A549 (cell line): ENCODE data around the gene NXF1.

Experiments
- CEBPB ChIP-seq, 2 experiments: fragments of >200 bp in 1 of 2; sonication (Bioruptor Twin) in 1 of 2; formaldehyde crosslinking in 1 of 2; IDR thresholded peaks; 2 replicates each; pipeline ENCODE4 v1.6.1; 2012 to 2016
- CHD2 ChIP-seq: fragments of 150-350 bp; IDR thresholded peaks from 2 replicates; pipeline ENCODE4 v1.6.1; 2014; ENCODE audit warnings: low read length; ENCODE audit not compliant: partially characterized antibody
- CHD4 ChIP-seq: fragments of 200-600 bp; sonication (generic); IDR thresholded peaks from 2 replicates; pipeline ENCODE4 v1.6.1; 2016; ENCODE audit warnings: antibody characterized with exemption, mild to moderate bottlenecking, borderline replicate concordance
- CTCF ChIP-seq: fragments of >200 bp; sonication (Bioruptor Twin); formaldehyde crosslinking; IDR thresholded peaks from 3 replicates; pipeline ENCODE4 v1.5.1; 2016
- HDAC2 ChIP-seq: fragments of 200-600 bp; sonication (generic); IDR thresholded peaks from 2 replicates; pipeline ENCODE4 v1.6.1; 2016
- NR3C1 ChIP-seq: fragments of >200 bp; sonication (Bioruptor Twin); formaldehyde crosslinking; IDR thresholded peaks from 3 replicates; pipeline ENCODE4 v1.6.1; 2017
- ZFP36 ChIP-seq: fragments of 450-650 bp; IDR thresholded peaks from 2 replicates; pipeline ENCODE4 v1.6.1; 2014; ENCODE audit warnings: borderline replicate concordance; ENCODE audit not compliant: partially characterized antibody
- TF ChIP-seq, protein P1 (sequence below): fragments of 150-350 bp; IDR thresholded peaks from 2 replicates; pipeline ENCODE4 v1.6.1; 2014; ENCODE audit warnings: low read depth, mild to moderate bottlenecking, low read length
- TF ChIP-seq, protein P2 (sequence below): fragments of 250-450 bp; sonication (Bioruptor Pico); IDR thresholded peaks from 2 replicates; pipeline ENCODE4 v1.5.0; 2021; ENCODE audit warnings: mild to moderate bottlenecking, moderate library complexity, borderline replicate concordance
- TF ChIP-seq, protein P3 (sequence below): fragments of 250-450 bp; sonication (Bioruptor Pico); IDR thresholded peaks from 2 replicates; pipeline ENCODE4 v1.5.0; 2020; ENCODE audit warnings: low read depth, mild to moderate bottlenecking, moderate library complexity

- no peak for TF ChIP-seq CEBPB (IDR thresholded peaks at IDR 0.05)
- no peak for TF ChIP-seq HDAC2
- TF ChIP-seq ZFP36 = no peak
- TF ChIP-seq, protein P1, sequence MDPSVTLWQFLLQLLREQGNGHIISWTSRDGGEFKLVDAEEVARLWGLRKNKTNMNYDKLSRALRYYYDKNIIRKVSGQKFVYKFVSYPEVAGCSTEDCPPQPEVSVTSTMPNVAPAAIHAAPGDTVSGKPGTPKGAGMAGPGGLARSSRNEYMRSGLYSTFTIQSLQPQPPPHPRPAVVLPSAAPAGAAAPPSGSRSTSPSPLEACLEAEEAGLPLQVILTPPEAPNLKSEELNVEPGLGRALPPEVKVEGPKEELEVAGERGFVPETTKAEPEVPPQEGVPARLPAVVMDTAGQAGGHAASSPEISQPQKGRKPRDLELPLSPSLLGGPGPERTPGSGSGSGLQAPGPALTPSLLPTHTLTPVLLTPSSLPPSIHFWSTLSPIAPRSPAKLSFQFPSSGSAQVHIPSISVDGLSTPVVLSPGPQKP = no peak
- TF ChIP-seq, protein P2, sequence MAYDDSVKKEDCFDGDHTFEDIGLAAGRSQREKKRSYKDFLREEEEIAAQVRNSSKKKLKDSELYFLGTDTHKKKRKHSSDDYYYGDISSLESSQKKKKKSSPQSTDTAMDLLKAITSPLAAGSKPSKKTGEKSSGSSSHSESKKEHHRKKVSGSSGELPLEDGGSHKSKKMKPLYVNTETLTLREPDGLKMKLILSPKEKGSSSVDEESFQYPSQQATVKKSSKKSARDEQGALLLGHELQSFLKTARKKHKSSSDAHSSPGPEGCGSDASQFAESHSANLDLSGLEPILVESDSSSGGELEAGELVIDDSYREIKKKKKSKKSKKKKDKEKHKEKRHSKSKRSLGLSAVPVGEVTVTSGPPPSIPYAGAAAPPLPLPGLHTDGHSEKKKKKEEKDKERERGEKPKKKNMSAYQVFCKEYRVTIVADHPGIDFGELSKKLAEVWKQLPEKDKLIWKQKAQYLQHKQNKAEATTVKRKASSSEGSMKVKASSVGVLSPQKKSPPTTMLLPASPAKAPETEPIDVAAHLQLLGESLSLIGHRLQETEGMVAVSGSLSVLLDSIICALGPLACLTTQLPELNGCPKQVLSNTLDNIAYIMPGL (CRISPR knock-in tag) = no peak
- no peak for TF ChIP-seq CHD2
- TF ChIP-seq NR3C1 = no peak
- no peak for TF ChIP-seq CHD4
- TF ChIP-seq, protein P3, sequence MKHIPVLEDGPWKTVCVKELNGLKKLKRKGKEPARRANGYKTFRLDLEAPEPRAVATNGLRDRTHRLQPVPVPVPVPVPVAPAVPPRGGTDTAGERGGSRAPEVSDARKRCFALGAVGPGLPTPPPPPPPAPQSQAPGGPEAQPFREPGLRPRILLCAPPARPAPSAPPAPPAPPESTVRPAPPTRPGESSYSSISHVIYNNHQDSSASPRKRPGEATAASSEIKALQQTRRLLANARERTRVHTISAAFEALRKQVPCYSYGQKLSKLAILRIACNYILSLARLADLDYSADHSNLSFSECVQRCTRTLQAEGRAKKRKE (CRISPR knock-in tag) = no peak
- TF ChIP-seq CTCF = no peak
Observed at GRCh38 chr11:62792202-62792575, 13.1 kb downstream of the NXF1 start.
